Skeletal muscle tissue (tissue), 4 donors: ENCODE results near the gene UGT2A1. TPM values are rescaled to one million over a fixed set of nuclear protein-coding genes. Genes with fewer than 3 reads are reported as not detected.

Source experiments
- H3K27ac ChIP-seq: one replicate; pipeline ENCODE4 v1.7.0; 2013; ENCODE audit warnings: mild to moderate bottlenecking, low read depth, low read length, inconsistent platforms
- H3K27me3 ChIP-seq, 3 donors: one replicate each; pipeline ENCODE4 v1.7.0; 2013; ENCODE audit warnings: low read length in 3 of 3; ENCODE audit not compliant: control insufficient read depth in 3 of 3, insufficient read depth in 3 of 3
- H3K36me3 ChIP-seq, 3 donors: one replicate each; pipeline ENCODE4 v1.7.0; 2013; ENCODE audit warnings: low read length in 3 of 3; ENCODE audit not compliant: control insufficient read depth in 3 of 3, insufficient read depth in 3 of 3
- H3K4me1 ChIP-seq, 3 donors: one replicate each; pipeline ENCODE4 v1.7.0; 2013; ENCODE audit warnings: low read length in 3 of 3, mild to moderate bottlenecking in 3 of 3; ENCODE audit not compliant: control insufficient read depth in 3 of 3, insufficient read depth in 3 of 3
- H3K4me3 ChIP-seq, 3 donors: one replicate each; pipeline ENCODE4 v1.7.0; 2013; ENCODE audit warnings: low read length in 3 of 3
- H3K9ac ChIP-seq, 3 donors: one replicate each; pipeline ENCODE4 v1.7.0; 2013; ENCODE audit warnings: low read length in 3 of 3, mild to moderate bottlenecking in 3 of 3, moderate library complexity in 2 of 3, low read depth in 1 of 3
- H3K9me3 ChIP-seq, 3 donors: one replicate each; pipeline ENCODE4 v1.7.0; 2013; ENCODE audit warnings: low read length in 3 of 3; ENCODE audit not compliant: control insufficient read depth in 3 of 3
- total RNA-seq: library from RNA; depleted of rRNA; stranded (reverse); fragments of >200 nt; gene quantifications from one replicate; pipeline ENCODE4 v1.2.3, GENCODE V29; 2014
- donor health status: Osteomylitis.

The UGT2A1 gene
- total RNA-seq, 1 donor from 2014 or later = under 0.01 TPM

DNA sequence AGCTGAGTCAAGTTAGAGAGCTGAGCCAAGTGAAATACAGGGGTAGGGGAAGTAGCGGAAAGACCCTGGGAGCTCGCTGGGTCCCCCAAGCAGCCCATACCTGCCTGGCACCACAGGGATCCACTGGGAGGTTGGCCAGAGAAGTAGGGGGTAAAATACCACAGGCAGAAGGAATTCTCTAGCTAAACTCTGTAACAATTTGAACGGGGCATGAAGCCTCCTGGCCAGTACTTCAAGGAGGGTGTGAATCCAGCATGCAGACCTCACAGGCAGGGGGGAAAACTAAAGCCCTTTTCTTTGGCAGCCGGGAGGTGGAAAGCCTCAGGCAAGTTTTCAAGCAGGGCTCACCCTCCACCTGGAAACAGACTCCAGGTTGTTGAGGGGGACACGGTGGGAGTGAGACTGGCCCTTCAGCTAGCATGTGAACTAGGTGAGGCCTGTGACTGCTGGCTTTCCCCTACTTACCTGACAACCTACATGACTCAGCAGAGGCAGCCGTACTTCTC, 3.7 kb upstream of the UGT2A1 start:
- Histone ChIP-seq H3K4me3 (no peak overlapping the region), H3K9ac (no peak overlapping the region), H3K4me1 (no peaks in the 10 kb centered on the region), H3K27ac (no peak overlapping the region), H3K36me3 (no peaks in the 10 kb centered on the region), H3K9me3 (no peaks in the 10 kb centered on the region), H3K27me3 (no peaks in the 10 kb centered on the region)

GRCh38 chr4:69650872-69651271, 2.2 kb downstream of the UGT2A1 start:
- Histone ChIP-seq H3K9me3 (no peaks in the 10 kb centered on the region), H3K4me1 (no peaks in the 10 kb centered on the region), H3K36me3 (no peaks in the 10 kb centered on the region), H3K4me3 (no peak overlapping the region), H3K27ac (no peak overlapping the region), H3K27me3 (no peaks in the 10 kb centered on the region), H3K9ac (no peak overlapping the region)

GRCh38 chr4:69649629-69650028, 3.4 kb downstream of the UGT2A1 start:
- no peak overlapping the region for H3K9ac ChIP-seq
- no peak overlapping the region for H3K4me3 ChIP-seq
- no peaks in the 10 kb centered on the region for H3K27me3 ChIP-seq
- no peaks in the 10 kb centered on the region for H3K4me1 ChIP-seq
- H3K27ac ChIP-seq = no peak overlapping the region
- no peaks in the 10 kb centered on the region for H3K36me3 ChIP-seq
- H3K9me3 ChIP-seq = no peaks in the 10 kb centered on the region

- H3K27me3 ChIP-seq = no peaks in the 10 kb centered on the region
- no peak overlapping the region for H3K27ac ChIP-seq
- no peak overlapping the region for H3K9ac ChIP-seq
- H3K4me3 ChIP-seq = no peak overlapping the region
- H3K9me3 ChIP-seq = no peaks in the 10 kb centered on the region
- H3K36me3 ChIP-seq = no peaks in the 10 kb centered on the region
- no peaks in the 10 kb centered on the region for H3K4me1 ChIP-seq
Measured at GRCh38 chr4:69649207-69649606, 3.8 kb downstream of the UGT2A1 start.

- Histone ChIP-seq H3K27ac (no peak overlapping the region), H3K36me3 (no peaks in the 10 kb centered on the region), H3K9ac (no peak overlapping the region), H3K4me3 (no peak overlapping the region), H3K4me1 (no peaks in the 10 kb centered on the region), H3K27me3 (no peaks in the 10 kb centered on the region), H3K9me3 (no peaks in the 10 kb centered on the region)
Measured at GRCh38 chr4:69642961-69643360, 10.1 kb downstream of the UGT2A1 start.

DNA sequence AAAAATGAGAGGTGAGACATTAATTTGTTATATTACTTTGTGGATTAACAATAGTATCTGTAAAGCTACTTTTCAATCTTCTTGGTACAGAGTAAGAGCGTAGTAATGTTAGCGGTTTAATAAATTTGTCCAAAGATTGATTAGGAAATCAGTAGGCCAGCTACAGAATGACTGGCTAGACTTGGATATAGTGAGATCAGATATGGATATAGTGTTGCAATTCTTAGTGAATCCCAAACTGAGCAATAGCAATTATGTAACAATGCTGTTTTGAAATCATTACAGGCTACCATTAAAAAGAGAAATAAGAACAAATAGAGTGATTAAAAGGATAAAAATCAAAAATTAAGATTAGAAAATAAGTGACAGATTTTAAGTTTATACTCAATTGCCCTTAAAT, 12.8 kb downstream of the UGT2A1 start:
- Histone ChIP-seq H3K4me3 (no peak overlapping the region), H3K36me3 (no peaks in the 10 kb centered on the region), H3K27ac (no peak overlapping the region), H3K9me3 (no peaks in the 10 kb centered on the region), H3K27me3 (no peaks in the 10 kb centered on the region), H3K4me1 (no peaks in the 10 kb centered on the region), H3K9ac (no peak overlapping the region)

DNA sequence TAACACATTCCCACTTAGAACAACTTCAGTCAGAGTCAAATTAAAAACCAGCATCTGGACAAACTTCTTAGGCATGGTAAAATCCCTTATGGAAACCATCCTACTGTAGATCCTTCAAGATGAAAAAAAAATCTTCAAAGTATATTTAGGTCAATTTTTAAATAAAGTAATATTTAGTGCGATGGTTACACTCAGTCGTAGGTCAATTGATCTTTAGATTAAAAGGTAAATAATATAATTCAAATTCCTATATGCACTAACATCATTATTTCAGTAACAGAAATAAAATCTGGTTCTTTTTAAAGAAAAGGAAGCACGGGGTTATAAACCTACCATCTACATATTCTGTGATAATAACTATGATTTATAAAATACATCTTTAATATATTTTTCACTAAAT, 13.5 kb downstream of the UGT2A1 start, which contains the start of gene UGT2A2:
Gene UGT2A2, minus strand, starts transcription at position 101 of the 400 bp plus-strand sequence. Its CDS starts 2 bp downstream, at position 99.
- H3K4me3 ChIP-seq = no peak within 1 kb of the TSS
- H3K27me3 ChIP-seq = no peaks in the 10 kb centered on the region
- H3K27ac ChIP-seq = no peak within 1 kb of the TSS
- H3K36me3 ChIP-seq = no peaks in the 10 kb centered on the region
- H3K9ac ChIP-seq = no peak within 1 kb of the TSS
- H3K9me3 ChIP-seq = no peaks in the 10 kb centered on the region
- H3K4me1 ChIP-seq = no peaks in the 10 kb centered on the region

GRCh38 chr4:69617083-69617694, 35.9 kb downstream of the UGT2A1 start:
- H3K9me3 ChIP-seq = no peaks in the 10 kb centered on the region
- H3K27me3 ChIP-seq = no peaks in the 10 kb centered on the region
- H3K9ac ChIP-seq = no peak overlapping the region
- no peaks in the 10 kb centered on the region for H3K36me3 ChIP-seq
- H3K4me1 ChIP-seq = no peaks in the 10 kb centered on the region
- no peak overlapping the region for H3K27ac ChIP-seq
- H3K4me3 ChIP-seq = no peak overlapping the region

GRCh38 chr4:69610484-69610883, 42.6 kb downstream of the UGT2A1 start:
- H3K27me3 ChIP-seq = no peaks in the 10 kb centered on the region
- no peaks in the 10 kb centered on the region for H3K4me1 ChIP-seq
- no peak overlapping the region for H3K9ac ChIP-seq
- no peak overlapping the region for H3K4me3 ChIP-seq
- no peaks in the 10 kb centered on the region for H3K36me3 ChIP-seq
- no peaks in the 10 kb centered on the region for H3K9me3 ChIP-seq
- no peak overlapping the region for H3K27ac ChIP-seq

DNA sequence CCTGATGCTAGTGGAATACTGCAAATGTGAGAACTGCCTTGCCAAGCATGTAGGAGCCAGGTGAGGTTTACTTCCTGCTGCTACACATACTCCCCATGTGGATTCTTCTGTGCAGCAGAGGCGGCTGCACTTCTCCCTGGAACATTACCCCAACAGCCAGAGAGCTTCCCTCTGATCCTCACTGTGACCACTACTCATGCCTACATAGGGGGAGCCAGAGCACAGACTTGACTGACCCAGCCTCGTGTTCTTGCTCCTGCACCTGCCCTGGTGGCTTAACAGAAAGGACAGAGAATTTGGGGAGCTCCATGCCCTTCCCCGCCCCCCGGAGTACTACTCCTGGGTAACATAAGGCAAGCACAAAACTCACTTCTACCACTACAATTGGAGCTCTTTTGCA, 52.0 kb downstream of the UGT2A1 start:
- H3K27me3 ChIP-seq = no peaks in the 10 kb centered on the region
- H3K27ac ChIP-seq = no peak overlapping the region
- H3K4me1 ChIP-seq = no peaks in the 10 kb centered on the region
- no peaks in the 10 kb centered on the region for H3K36me3 ChIP-seq
- H3K9me3 ChIP-seq = peaks cover 0 to 2% (median 0%) of the 10 kb centered on the region in 3 donors
- no peak overlapping the region for H3K4me3 ChIP-seq
- no peak overlapping the region for H3K9ac ChIP-seq
